T-helper 22 cell (primary cell): Measurements from ENCODE around the gene SMIM7.
"Not testable (repeated sequence)": the region's sequence is repeated elsewhere in the genome, so short reads cannot be mapped to it uniquely, and the experiment has no call there.

ENCODE experiments used
- DNase-seq: peaks from one replicate; pipeline ENCODE4 v3.0.0-alpha.2; 2020; ENCODE audit warnings: low read depth

The SMIM7 gene

DNA sequence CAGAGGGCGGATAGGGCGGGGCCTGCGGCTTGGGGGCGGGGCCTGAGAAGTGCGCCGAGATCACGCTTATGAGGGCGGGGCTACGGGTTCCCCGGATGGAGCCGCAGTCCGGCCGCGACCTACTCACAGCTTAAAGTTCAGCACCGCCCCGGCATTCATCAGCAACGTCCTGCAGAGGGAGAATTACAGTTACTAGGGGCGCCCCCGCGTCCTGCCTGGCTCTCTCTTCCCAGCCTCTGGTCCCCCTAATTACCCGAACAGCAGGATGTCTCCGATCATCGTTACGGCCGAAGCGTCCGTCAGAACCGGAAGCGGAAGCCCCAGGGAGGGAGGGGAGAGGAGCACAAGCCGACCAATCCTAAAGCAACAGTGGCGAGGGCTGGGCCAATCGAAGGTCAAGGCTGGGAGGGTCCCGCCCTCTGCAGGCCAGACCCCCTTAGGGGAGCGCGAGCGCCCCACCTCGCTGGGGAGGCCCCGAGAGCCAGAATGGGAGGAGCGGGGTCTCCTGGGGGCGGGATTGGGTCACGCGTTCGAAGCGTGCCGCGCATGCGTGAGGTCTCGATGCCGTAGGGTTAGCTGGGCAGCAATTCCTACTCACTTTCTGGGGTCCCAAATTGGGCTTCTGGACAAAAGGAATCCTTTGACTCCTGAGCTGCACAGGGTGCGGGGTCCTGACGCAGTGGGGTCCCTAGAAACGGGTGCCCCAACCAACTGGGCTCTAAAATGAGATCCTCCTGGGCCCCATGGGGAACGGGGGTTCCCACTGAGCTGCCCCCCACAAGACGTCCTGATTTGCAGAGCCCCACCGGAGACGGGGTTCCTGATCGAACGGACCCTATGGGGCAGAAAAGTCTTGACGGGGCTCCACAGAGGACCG lies at the start of gene SMIM7:
Gene SMIM7, minus strand, starts transcription at position 313 of the 877 bp plus-strand sequence. Its CDS starts 34 bp downstream, at position 279.
- peak; percentile 98 for DNase-seq

DNA sequence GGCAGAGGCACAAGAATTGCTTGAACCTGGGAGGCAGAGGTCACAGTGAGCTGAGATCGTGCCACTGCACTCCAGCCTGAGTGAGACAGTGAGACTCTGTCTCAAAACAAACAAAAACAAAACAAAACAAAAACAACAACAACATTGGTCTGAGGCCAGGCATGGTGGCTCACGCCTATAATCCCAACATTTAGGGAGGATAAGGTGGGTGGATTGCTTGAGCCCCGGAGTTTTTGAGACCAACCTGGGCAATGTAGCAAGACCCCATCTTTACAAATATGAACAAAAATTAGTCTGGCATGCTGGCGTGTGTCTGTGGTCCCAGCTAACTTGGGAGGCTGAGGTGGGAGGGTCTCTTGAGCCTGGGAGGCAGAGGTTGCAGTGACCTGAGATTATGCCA lies 43.7 kb upstream of the SMIM7 start:
- no peak for DNase-seq

DNA sequence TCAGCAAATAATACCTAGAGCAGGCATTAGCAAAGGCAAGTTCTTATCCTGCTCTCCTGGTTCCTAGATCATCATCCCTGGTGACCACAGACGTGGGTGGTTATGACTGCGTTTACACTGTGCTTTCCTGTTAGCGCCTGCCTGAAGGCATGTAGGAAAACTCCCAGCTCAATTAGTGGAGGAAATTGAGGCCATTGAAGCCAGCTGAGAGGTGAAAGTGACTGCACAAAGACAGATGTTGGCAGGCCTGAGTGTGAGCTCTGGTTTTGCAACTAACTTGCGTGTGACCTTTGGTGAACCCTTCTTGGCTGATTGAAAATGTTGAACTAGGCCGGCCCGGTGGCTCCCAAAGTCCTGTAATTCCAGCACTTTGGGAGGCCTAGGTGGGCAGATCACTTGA lies 42.2 kb upstream of the SMIM7 start:
- DNase-seq, result no peak

DNA sequence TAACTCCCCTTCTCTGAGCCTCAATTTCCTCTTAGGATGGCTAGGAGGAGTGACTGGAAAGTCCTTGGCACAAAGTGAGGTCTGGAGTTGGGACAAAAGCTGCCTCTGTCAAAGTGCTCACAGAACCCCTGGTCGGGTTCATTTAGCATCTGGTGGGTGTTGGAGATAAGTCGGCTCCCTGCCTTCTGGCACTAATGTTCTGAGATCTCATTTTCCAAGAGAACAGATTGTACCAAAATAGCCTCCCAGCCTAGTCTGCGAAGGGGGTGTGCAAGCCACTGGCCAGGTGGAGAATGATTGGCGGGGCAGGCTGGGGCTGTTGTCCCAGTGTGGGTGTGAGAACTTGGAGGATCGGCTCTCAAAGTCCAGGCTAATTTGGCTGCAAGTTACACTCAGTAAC lies 39.0 kb upstream of the SMIM7 start:
- DNase-seq, result no peak

DNA sequence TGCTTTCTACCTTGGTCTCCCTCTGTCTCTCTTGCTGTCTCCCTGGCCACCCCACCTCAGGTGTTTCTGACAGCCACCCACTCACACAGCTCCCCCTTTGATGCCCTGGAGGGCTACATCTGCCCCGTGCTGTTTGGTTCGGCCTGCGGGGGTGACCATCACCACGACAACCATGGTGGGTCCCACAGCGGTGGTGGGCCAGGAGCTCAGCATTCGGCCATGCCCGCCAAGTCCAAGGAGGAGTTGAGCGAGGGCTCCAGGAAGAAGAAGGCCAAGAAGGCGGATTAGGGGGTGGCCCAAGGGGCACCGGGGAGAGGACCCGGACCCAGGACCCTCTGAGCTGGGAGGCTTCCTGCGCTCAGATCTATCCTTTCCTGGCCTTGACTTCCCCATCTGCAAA lies 28.1 kb upstream of the SMIM7 start:
- no peak for DNase-seq

DNA sequence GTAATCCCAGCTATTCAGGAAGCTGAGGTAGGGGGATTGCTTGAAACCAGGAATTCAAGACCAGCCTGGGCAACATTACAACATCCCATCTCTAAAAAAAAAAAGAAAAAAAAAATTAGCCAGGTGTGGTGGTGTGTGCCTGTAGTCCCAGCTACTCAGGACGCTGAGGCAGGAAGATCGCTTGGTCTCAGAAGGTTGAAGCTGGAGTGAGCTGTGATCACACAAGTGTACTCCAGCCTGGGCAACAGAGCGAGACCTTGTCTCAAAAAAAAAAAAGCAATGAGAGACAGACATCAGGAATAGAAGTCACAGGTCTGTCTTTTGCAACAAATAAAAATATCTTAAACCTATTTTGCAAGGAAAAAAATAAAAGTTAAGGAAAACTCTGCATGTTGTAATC lies 24.3 kb upstream of the SMIM7 start:
- no peak for DNase-seq

DNA sequence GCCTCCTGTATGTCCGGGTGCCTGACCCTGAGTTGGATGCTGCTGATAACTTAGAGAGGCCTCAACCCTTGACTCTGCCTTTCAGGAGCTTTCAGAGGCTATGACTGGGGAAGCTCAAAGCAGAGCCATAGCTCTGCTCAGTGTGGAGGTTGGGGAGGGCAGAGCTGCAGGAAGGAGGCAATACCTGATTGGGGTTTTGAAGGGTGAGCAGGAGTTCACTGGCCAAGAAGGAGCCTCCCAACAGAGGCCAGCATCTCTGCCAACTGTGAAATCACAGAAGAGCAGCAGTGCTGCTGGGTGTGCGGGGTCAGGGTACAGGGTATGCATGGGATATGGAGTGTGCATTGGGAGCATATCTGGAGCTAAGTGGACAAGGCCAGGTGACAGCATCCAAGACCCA lies 22.6 kb upstream of the SMIM7 start:
- no peak for DNase-seq

DNA sequence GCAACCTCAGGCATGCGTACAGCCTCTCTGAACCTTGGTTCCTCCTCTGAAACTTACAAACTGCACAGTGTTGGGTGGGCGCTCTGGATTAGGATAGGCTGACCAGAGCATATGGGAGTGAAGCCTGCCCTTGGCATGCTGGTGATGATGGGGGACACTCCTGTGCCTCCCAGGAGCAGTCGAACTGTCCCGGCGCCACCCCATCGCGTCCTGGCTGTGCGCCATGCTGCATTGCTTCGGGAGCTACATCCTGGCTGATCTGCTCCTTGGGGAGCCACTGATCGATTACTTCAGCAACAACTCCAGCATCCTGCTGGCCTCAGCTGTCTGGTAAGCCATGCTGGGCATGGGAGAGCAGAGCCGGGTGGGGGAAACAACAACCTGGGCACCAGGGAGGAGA lies 19.9 kb upstream of the SMIM7 start:
- no peak for DNase-seq

DNA sequence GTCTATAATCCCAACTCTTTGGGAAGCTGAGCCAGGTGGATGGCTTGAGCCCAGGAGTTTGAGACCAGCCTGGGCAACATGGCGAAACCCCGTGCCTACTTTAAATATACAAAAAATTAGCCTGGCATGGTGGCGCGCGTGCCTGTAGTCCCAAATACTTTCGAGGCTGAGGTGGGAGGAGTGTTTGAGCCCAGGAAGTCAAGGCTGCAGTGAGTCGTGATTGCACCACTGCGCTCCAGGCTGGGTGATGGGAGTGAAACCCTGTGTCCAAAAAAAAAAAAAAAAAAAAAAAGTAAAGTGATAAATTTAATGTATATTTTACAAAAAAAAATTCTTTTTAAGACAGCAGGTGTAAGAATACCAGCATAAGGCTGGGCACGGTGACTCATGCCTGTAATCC lies 18.6 kb upstream of the SMIM7 start:
- DNase-seq, result no peak

DNA sequence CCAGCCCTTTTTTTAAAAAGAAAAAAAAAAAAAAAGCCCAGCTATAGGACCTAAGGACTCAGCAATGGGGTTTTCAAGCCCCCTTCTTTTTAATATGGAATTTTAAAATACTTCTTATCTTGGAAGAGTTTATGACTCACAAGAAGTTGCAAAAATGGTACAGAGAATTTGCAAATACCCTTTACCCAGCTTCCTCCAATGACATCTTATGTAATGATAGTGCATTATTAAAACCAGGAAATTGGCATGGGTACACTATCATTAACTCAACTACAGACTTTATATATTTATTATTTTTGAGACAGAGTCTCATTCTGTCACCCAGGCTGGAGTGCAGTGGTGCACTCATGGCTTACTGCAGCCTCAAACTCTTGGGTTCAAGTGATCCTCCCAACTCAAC lies 17.1 kb upstream of the SMIM7 start:
- DNase-seq, result no peak

DNA sequence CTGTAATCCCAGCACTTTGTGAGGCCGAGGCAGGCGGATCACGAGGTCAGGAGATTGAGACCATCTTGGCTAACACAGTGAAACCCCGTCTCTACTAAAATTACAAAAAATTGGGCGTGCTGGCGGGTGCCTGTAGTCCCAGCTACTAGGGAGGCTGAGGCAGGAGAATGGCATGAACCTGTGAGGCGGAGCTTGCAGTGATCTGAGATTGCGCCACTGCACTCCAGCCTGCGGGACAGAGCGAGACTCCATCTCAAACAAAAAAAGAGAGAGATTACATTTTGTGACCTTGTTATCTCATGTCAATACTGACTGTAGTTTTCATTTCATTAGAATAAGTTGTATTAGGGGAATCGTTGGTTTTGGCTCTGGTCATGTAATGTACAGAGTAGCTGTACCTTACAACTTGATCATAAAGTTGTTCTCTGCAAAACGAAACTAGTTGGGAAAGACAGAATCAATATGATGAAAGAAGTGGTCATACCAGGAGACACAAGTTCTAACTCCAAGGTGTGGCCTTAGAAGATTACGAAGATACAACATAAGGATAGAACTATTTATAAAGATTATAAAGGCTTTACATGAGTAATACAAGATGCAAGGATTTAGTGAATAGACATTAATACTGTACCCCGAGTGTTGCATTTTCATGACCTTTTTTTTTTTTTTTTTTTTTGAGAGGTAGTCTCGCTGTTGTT lies 16.3 kb upstream of the SMIM7 start:
- DNase-seq, result no peak

DNA sequence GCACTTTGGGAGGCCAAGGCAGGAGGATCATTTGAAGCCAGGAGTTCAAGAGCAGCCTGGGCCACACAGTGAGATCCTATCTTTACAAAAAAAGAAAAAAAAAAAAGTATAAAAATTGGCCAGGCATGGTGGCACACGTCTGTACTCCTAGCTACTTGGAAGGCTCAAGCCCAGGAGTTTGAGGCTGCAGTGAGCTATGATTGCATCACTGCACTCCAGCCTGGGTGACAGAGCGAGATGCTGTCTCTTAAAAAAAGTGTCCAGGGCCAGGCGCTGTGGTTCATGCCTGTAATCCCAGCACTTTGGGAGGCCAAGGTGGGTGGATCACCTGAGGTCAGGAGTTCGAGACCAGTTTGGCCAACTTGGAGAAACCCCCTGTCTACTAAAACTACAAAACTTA lies 13.9 kb upstream of the SMIM7 start:
- not testable (repeated sequence) for DNase-seq

DNA sequence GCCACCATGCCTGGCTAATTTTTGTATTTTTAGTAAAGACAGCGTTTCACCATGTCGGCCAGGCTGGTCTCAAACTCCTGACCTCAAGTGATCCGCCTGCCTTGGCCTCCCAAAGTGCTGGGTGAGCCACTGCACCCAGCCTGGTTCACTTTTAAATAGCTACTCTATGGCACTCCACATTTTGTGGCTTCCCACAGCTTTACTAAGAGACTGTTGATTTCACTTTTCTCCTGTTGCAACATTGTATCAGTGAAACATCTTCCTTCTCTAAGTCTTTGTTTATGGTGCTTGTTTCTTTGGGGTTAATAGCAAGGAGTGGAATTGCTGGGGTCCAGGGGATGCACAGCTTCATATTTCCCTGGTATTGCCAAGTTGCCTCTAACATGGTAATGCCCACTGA lies 13.3 kb upstream of the SMIM7 start:
- DNase-seq, result no peak

DNA sequence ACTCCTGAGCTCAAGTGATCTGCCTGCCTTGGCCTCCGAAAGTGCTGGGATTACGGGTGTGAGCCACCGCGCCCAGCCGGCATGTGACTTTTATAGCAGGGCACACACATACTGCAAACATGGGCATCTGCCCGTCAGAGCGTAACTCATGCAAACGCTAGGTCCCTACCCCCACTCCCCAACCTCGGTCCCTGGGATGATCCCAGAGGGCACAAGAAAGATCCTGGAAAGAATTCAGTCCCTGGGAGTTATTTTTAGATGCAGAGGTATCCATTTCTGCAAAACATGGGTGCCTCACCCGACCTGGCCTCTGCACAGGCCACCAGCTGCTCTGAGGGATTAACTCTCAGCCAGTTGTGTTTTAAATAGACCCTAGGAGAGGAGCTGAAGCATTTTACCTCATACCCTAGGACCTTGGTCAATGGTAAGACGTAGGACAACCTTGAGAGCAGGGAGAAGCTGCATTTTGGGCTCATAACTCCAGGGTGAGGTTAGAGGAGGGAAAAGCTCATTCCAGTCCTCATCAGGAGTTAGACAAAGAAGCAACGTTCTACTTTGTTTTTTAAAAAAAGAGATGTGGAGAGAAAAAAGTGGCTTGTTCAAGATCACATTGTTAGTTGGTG lies 11.8 kb upstream of the SMIM7 start:
- no peak for DNase-seq

DNA sequence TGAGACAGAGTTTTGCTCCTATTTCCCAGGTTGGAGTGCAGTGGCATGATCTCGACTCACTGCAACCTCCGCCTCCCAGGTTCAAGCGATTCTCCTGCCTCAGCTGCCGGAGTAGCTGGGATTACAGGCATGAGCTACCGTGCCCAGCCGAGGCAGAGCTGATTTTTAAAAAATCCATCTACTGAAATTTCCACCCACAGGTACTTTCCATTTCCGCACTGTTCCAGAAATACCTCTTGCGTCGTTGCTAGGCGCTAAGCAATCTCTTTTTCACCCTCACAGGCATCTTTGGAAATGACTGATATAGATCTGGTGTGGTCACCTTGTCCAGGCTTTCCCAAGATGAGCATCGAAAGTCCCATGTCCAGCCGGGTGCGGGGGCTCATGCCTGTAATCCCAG lies 10.3 kb upstream of the SMIM7 start:
- DNase-seq, result no peak

DNA sequence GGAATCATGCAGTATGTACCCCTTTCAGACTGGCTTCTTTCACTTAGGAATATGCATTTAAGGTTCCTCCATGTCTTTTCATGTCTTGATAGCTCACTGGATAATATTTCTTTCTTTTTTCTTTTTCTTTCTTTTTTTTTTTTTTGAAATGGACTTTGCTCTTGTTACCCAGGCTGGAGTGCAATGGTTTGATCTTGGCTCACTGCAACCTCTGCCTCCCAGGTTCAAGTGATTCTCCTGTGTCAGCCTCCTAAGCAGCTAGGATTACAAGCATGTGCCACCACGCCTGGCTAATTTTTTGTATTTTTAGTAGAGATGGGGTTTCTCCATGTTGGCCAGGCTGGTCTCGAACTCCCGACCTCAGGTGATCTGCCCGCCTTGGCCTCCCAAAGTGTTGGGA lies 8.8 kb upstream of the SMIM7 start:
- not testable (repeated sequence) for DNase-seq

DNA sequence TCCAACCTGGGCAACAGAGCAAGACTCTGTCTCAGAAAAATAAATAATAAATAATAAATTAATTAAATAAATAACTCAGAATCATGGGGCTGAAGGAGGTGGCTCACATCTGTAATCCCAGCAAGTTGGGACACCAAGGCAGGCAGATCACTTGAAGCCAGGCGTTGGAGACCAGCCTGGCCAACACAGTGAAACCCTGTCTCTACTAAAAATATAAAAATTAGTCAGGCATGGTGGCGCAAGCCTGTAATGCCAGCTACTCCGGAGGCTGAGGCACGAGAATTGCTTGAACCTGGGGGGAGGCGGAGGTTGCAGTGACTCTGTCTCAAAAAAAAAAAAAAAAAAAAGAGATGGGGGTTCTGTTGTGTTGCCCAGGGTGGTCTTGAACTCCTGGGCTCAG lies 8.2 kb upstream of the SMIM7 start:
- DNase-seq, result no peak

DNA sequence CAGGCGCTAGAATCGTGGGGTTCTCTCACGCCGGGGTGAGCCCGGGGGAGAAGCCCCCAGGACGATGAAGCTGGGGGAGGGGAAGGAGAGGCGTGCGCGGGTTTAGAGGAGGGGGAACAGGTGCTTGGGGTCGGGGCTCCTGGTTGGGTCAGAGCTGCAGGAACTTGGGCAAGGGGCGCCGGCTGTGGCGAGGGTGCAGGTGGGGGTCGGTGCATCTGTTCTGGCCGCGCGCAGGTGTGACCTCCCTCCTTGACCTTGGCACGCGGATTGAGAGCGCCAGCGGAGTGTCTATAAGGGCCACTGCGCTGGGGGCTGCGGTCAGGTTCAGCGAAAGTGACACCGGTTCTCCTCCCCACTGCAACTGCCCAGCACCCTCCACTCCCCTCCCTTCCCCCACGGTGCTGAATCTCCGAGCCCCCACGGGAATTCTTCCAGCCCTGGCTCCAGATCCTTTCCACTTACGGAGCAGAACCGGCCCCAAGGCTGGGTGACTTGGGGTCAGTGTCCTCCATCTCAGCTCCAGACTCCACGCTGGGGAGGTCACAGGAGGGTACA lies 1.6 kb upstream of the SMIM7 start:
- no peak for DNase-seq

DNA sequence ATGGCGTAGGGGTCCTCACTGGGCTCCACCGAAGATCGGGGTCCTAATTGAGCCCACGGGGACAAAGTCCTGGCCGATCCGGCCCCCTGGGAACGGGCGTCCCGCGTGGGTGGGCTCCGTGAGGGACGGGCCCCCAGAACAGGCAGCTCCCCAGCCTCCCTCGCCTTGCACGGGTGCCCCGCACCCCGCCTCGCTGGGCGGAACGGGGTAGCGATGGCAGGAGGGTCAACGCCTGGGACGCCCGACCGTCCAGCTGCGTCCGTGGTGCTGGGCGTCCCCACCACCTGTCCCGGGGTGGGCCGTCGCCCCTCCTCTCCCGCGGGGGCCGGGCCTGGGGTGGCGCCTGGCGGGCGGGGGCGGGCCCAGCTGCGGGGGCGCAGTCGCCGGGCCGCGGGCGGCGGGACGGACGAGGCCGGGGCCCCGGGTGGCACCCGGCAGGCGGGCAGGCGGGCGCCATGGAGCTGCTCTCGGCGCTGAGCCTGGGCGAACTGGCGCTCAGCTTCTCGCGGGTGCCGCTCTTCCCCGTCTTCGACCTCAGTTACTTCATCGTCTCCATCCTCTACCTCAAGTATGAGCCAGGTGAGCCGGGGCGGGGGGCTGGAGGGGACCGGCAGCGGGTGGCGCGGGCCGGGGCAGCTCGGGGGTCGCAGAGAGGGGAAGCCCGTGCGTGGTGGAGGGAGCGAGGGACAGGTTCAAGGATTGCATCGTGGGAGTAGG lies 977 bp upstream of the SMIM7 start, which contains the start of gene TMEM38A:
Gene TMEM38A, plus strand, starts transcription at position 377 of the 717 bp plus-strand sequence. Its CDS starts 79 bp downstream, at position 456.
- peak; percentile 31 for DNase-seq

DNA sequence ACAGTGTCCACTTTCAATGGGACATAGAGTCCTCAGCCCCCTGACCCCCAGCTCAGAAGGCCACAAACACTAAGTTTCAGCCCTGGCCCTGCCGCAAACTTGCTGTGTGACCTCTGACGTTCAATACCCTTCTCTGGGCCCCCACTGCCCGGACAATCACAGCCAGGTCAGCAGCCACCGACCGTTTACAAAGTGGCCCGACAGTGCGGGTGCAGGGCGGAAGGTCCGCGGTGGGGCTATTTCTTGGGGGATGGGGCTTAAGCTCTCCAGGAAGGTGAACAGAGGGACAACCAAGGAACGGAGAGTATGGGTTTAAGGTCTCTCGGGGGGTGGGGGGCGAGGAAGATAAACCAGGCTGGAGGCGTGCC lies 496 bp downstream of the SMIM7 start:
- no peak for DNase-seq

DNA sequence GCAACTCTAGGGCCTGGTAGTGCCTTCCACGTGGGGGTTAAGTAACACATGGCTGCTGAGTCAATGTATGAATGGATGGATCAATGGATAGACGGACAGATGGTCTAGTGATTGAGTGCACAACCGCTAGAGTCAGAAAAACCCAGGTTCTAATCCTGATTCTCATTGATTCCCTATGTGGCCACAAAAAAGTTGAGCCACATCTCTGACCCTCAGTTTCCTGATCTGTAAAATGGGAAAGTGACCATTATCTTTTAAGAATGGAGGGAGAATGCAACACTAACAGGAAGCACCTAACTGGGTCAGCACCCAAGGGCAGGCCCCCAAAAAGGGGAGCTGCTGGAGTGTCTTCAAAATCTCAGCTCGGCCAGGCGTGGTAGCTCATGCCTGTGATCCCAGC lies 2.6 kb downstream of the SMIM7 start:
- no peak for DNase-seq

DNA sequence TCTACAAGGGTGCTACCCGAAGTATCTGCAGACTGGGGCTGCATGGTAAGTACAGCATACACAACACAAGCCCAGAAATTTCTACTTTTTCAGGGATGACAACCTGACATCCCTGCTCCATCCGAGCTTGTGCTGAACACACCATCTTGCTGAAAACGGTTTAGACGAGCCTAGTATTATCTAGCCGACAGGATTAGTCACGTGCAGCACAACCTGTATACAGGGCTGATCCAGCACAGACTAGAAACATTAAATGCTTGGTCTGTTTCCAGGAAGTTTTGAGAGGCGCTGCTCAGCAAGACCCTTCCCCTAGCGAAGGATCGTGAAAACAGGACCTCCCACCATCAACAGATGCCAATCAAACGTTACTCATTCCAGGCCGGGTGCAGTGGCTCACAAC lies 4.2 kb downstream of the SMIM7 start:
- DNase-seq, result no peak
